Measurements from ENCODE around the gene LSP1. TPM values are rescaled to one million over a fixed set of nuclear protein-coding genes. Genes with fewer than 3 reads are reported as not detected.

LSP1 gene
- polyA plus RNA-seq, 4 donors = 4.5 to 45.1 (median 22.3) TPM

DNA sequence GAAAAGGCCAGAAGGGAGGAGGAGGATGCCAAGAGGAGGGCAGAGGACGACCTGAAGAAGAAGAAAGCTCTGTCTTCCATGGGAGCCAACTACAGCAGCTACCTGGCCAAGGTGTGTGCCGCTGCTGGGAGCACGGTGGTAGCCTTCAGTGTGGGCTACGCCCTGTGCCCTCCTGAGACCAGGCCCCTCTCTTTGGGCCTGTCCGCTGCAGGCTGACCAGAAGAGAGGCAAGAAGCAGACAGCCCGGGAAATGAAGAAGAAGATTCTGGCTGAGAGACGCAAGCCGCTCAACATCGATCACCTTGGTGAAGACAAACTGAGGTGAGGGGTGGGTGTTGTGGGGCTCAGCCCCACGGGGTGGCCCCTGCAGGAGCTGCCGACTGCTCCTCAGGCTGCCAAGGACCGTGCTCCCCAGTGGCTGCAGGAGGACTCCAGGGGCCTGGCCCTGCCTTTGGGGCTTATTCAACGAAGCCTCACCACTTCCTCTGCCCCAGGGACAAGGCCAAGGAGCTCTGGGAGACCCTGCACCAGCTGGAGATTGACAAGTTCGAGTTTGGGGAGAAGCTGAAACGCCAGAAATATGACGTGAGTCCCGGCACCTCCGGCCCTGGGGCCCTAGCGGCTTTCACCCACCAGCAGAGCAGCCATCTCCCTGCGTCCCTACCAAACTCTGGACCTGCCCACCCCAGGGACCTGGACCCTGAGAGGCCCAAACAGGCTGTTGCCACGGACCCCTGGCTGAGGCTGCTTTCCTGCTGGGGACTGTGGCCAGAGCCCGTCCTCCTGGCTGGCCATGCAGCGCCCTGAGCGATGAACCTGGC lies 81.7 kb downstream of the LSP1 start:
- Histone ChIP-seq H3K4me1 (ENCODE audit: control insufficient read depth in 3 of 3, insufficient read depth in 2 of 3, low read depth in 1 of 3, low read length in 2 of 3) (peaks cover 0 to 5% (median 0%) of the 10 kb centered on the region in 3 donors), H3K27me3 (ENCODE audit: control insufficient read depth in 3 of 3, insufficient read depth in 3 of 3, low read length in 3 of 3) (peaks cover 0 to 7% (median 0%) of the 10 kb centered on the region in 3 donors), H3K36me3 (ENCODE audit: control insufficient read depth in 3 of 3, insufficient read depth in 2 of 3, low read depth in 1 of 3, low read length in 3 of 3) (no peaks in the 10 kb centered on the region), H3K4me3 (ENCODE audit: low read depth in 1 of 3, low read length in 3 of 3) (no peak overlapping the region), H3K27ac (ENCODE audit: low read depth in 1 of 3, low read length in 2 of 3) (no peak overlapping the region), H3K9me3 (ENCODE audit: control insufficient read depth in 2 of 2, insufficient read depth in 1 of 2, low read depth in 1 of 2, low read length in 1 of 2) (no peaks in the 10 kb centered on the region)
- FAIRE-seq (no peak), DNase-seq (no peak)
- 64 to 80% (median 69%) methylated on average over 23 to 24 of the region's 24 CpGs for WGBS, 3 donors

DNA sequence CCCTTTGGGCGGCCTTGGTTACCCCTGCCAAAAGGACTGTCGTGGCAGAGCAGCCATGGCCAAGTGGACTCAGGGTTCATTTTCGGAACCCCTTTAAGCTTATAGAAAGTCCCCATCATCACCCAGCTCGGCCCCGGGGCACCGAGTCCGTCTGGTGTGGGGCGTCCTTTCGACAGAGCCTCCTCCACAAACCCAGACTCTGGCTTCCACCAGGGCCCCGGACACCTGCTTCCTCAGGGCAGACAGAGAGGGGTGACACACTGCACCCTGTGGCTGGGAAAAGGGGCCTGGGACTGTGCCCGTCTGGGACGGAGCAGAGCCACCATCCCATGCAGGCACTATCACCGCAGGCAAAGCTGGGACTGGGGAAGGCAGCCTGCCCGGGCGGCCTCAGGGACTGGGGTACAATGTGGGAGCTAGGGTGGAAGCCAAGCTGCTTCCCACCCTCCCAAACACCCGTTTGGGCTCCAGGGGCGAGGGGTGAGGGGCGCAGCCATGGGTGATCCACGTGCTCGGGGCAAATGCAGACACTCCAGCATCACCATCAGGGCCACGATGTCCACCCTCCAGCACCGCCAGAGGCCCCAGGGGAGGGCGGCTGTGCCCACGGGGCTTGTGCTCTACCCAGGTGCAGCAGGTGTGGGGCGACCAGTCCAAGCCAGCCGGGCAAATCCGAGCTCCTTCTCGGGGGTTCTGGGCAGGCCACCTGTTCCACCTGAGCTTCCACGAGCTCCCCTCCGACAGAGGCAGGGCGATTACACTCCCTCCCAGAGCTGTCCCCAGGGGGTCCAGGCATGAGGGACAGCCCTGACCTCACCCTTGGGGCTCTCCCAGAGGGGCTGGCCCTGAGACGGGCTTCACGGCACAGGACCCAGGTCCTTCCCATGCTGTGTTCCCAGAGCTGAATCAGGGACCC lies 82.5 kb downstream of the LSP1 start:
- H3K27ac ChIP-seq (ENCODE audit: low read depth in 1 of 3, low read length in 2 of 3) = no peak overlapping the region
- H3K4me3 ChIP-seq (ENCODE audit: low read depth in 1 of 3, low read length in 3 of 3) = no peak overlapping the region
- H3K27me3 ChIP-seq (ENCODE audit: control insufficient read depth in 3 of 3, insufficient read depth in 3 of 3, low read length in 3 of 3) = peaks cover 0 to 7% (median 0%) of the 10 kb centered on the region in 3 donors
- peaks cover 0 to 5% (median 0%) of the 10 kb centered on the region in 3 donors for H3K4me1 ChIP-seq (ENCODE audit: control insufficient read depth in 3 of 3, insufficient read depth in 2 of 3, low read depth in 1 of 3, low read length in 2 of 3)
- FAIRE-seq = no peak
- H3K36me3 ChIP-seq (ENCODE audit: control insufficient read depth in 3 of 3, insufficient read depth in 2 of 3, low read depth in 1 of 3, low read length in 3 of 3) = no peaks in the 10 kb centered on the region
- no peaks in the 10 kb centered on the region for H3K9me3 ChIP-seq (ENCODE audit: control insufficient read depth in 2 of 2, insufficient read depth in 1 of 2, low read depth in 1 of 2, low read length in 1 of 2)
- 81 to 87% (median 83%) methylated on average over 25 to 33 of the region's 33 CpGs for WGBS, 3 donors
- DNase-seq = no peak

DNA sequence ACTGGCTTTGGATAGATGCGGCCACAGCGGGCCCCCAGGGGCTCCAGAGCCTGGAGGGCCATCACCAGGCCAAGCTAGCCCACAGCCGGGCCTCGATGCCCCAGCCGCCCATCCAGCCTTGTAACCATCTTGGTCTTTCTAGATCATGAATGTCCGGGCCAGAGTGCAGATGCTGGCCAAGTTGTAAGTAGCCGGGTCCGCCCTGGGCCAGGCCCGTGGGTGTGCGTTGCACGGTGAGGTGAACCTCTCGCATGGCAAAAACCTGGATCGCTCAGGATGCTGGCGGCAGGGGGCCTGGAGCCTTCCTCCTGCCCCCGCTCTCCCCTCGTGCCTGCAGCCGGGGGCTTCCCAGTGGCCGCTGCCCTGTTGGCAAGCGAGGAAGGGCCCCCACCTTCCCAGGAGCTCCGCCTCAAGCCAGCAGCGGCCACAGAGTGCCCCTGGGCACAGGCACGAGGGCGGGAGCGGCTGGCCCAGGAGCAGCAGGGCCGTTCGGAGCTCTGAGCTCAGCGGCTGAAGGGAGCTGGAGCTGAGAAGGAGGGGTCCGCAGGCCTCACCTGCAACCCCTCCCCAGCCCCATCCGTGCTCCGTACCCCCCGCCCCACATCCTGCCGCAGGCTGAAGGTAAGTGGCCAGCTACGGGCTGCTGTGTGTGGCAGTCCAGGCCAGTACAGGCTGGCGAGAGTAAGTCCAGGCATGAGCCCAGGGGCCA lies 83.3 kb downstream of the LSP1 start:
- WGBS, 3 donors = 80 to 90% (median 84%) methylated on average over 32 to 34 of the region's 34 CpGs
- H3K9me3 ChIP-seq (ENCODE audit: control insufficient read depth in 2 of 2, insufficient read depth in 1 of 2, low read depth in 1 of 2, low read length in 1 of 2) = no peaks in the 10 kb centered on the region
- peaks cover 0 to 5% (median 0%) of the 10 kb centered on the region in 3 donors for H3K4me1 ChIP-seq (ENCODE audit: control insufficient read depth in 3 of 3, insufficient read depth in 2 of 3, low read depth in 1 of 3, low read length in 2 of 3)
- no peak overlapping the region for H3K4me3 ChIP-seq (ENCODE audit: low read depth in 1 of 3, low read length in 3 of 3)
- DNase-seq = no peak
- H3K27me3 ChIP-seq (ENCODE audit: control insufficient read depth in 3 of 3, insufficient read depth in 3 of 3, low read length in 3 of 3) = peaks cover 0 to 7% (median 0%) of the 10 kb centered on the region in 3 donors
- FAIRE-seq = no peak
- no peak overlapping the region for H3K27ac ChIP-seq (ENCODE audit: low read depth in 1 of 3, low read length in 2 of 3)
- no peaks in the 10 kb centered on the region for H3K36me3 ChIP-seq (ENCODE audit: control insufficient read depth in 3 of 3, insufficient read depth in 2 of 3, low read depth in 1 of 3, low read length in 3 of 3)

DNA sequence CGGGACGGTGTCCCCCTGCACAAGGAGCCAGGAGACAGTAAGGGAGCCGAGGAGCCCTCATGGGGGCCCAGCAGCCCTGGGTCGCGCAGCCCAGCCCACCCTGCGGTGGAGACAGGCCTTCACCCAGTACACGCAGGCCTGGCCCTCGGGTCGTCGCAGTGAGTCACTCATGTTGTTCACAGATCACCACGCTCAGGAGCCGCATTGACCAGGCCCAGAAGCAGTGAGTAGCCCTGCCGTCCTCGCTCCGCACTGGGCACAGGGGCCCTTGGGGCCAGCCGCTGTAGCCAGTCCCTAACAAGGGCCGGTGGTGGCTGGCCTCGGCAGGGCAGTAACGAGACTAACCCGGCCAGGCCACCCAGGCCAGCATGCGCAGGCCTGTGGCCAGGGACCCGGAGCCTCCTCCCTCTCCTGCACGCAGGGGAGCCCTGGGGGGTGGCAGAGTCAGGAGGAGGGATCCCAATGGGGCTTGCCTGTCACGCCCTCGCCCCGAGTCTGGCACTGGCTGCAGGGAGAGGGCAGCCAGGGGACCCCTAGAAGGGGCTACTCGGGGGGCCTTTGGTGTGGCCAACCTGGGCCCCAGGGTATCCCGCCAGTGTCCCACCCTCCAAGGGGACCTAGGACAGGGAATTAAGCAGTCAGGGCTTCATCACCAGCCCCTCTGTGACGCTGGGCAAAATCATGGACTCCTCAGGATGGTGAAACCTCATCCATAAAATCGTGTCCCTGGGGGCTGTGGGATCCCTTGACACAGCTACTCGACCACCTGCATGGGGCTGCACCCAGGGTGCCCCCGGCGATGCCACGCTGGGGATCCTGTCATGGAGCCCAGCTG lies 84.1 kb downstream of the LSP1 start:
- H3K9me3 ChIP-seq (ENCODE audit: control insufficient read depth in 2 of 2, insufficient read depth in 1 of 2, low read depth in 1 of 2, low read length in 1 of 2) = no peaks in the 10 kb centered on the region
- FAIRE-seq = no peak
- peaks cover 0 to 5% (median 0%) of the 10 kb centered on the region in 3 donors for H3K27me3 ChIP-seq (ENCODE audit: control insufficient read depth in 3 of 3, insufficient read depth in 3 of 3, low read length in 3 of 3)
- no peaks in the 10 kb centered on the region for H3K36me3 ChIP-seq (ENCODE audit: control insufficient read depth in 3 of 3, insufficient read depth in 2 of 3, low read depth in 1 of 3, low read length in 3 of 3)
- H3K27ac ChIP-seq (ENCODE audit: low read depth in 1 of 3, low read length in 2 of 3) = no peak overlapping the region
- no peak overlapping the region for H3K4me3 ChIP-seq (ENCODE audit: low read depth in 1 of 3, low read length in 3 of 3)
- WGBS, 3 donors = 80 to 89% (median 81%) methylated on average over 30 to 34 of the region's 34 CpGs
- no peak for DNase-seq
- peaks cover 0 to 2% (median 0%) of the 10 kb centered on the region in 3 donors for H3K4me1 ChIP-seq (ENCODE audit: control insufficient read depth in 3 of 3, insufficient read depth in 2 of 3, low read depth in 1 of 3, low read length in 2 of 3)

DNA sequence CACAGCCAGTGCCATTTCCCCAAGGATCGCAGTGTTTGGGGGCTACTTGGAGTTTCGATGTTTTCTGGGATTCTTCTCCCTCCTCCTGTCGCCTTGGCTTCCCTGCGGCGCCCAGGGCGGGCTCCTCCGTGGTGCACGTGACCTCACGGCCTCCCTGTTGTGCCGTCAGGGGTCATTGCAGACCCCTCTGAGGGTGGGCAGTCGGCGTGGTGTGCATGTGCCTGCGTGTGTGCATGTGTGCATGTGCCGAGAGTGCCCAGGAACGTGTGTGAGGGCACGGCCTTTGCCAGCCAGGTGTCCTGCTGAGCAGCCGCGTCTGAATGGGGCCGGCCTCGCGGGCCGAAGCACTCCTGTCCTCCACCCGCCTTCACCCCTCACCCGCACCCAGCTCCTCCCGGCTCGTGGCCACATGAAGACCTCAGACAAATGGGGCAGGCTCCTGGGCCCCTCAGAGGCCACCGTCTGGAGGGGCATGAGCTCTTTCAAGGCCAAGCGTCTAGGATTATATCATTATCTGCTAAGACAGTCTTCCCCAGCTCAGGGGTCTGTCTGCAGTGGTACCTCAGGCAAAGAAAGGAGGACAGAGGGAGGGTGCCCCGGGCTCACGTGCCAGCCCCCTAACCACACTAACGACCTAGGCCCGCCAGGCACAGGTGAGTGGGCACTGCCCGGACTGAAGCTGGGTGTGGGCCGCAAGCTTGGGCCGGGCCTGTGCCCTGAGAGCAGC lies 84.9 kb downstream of the LSP1 start:
- 62 to 86% (median 73%) methylated on average over 35 of the region's 35 CpGs for WGBS, 3 donors
- no peaks in the 10 kb centered on the region for H3K4me1 ChIP-seq (ENCODE audit: control insufficient read depth in 3 of 3, insufficient read depth in 2 of 3, low read depth in 1 of 3, low read length in 2 of 3)
- no peaks in the 10 kb centered on the region for H3K36me3 ChIP-seq (ENCODE audit: control insufficient read depth in 3 of 3, insufficient read depth in 2 of 3, low read depth in 1 of 3, low read length in 3 of 3)
- no peak overlapping the region for H3K4me3 ChIP-seq (ENCODE audit: low read depth in 1 of 3, low read length in 3 of 3)
- no peak for FAIRE-seq
- no peak overlapping the region for H3K27ac ChIP-seq (ENCODE audit: low read depth in 1 of 3, low read length in 2 of 3)
- no peak for DNase-seq
- no peaks in the 10 kb centered on the region for H3K27me3 ChIP-seq (ENCODE audit: control insufficient read depth in 3 of 3, insufficient read depth in 3 of 3, low read length in 3 of 3)
- H3K9me3 ChIP-seq (ENCODE audit: control insufficient read depth in 2 of 2, insufficient read depth in 1 of 2, low read depth in 1 of 2, low read length in 1 of 2) = no peaks in the 10 kb centered on the region

DNA sequence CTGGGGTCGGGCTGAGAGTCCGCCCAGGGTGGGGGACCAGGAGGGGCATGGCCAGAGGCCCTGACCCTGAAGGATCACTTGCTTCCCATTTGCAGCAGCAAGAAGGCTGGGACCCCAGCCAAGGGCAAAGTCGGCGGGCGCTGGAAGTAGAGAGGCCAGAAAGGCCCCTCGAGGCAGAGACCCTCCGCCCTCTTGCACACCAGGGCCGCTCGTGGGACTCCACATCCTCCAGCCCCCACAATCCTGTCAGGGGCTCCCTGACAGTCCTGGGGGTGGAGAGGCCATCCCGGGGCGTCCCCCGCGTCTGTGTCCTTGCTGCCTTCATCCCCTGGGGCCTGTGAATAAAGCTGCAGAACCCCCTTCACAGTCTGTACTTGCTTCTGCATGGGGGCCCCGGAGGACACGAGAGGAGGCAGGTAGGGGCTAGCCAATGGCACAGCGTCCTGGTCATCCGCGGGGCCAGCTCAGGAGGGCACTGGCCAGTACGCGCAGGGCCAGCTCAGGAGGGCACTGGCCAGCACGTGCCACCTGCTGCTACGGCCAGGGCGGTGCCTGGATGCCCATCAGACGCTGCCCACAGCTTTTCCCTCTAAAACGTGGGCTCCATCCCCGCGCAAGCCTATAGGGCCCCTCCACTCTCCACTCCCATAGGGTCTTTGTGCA lies 85.6 kb downstream of the LSP1 start:
- H3K27ac ChIP-seq (ENCODE audit: low read depth in 1 of 3, low read length in 2 of 3) = no peak overlapping the region
- H3K27me3 ChIP-seq (ENCODE audit: control insufficient read depth in 3 of 3, insufficient read depth in 3 of 3, low read length in 3 of 3) = no peaks in the 10 kb centered on the region
- 76 to 85% (median 84%) methylated on average over 27 of the region's 27 CpGs for WGBS, 3 donors
- DNase-seq (no peak), FAIRE-seq (no peak)
- no peak overlapping the region for H3K4me3 ChIP-seq (ENCODE audit: low read depth in 1 of 3, low read length in 3 of 3)
- H3K9me3 ChIP-seq (ENCODE audit: control insufficient read depth in 2 of 2, insufficient read depth in 1 of 2, low read depth in 1 of 2, low read length in 1 of 2) = no peaks in the 10 kb centered on the region
- H3K4me1 ChIP-seq (ENCODE audit: control insufficient read depth in 3 of 3, insufficient read depth in 2 of 3, low read depth in 1 of 3, low read length in 2 of 3) = no peaks in the 10 kb centered on the region
- H3K36me3 ChIP-seq (ENCODE audit: control insufficient read depth in 3 of 3, insufficient read depth in 2 of 3, low read depth in 1 of 3, low read length in 3 of 3) = no peaks in the 10 kb centered on the region

DNA sequence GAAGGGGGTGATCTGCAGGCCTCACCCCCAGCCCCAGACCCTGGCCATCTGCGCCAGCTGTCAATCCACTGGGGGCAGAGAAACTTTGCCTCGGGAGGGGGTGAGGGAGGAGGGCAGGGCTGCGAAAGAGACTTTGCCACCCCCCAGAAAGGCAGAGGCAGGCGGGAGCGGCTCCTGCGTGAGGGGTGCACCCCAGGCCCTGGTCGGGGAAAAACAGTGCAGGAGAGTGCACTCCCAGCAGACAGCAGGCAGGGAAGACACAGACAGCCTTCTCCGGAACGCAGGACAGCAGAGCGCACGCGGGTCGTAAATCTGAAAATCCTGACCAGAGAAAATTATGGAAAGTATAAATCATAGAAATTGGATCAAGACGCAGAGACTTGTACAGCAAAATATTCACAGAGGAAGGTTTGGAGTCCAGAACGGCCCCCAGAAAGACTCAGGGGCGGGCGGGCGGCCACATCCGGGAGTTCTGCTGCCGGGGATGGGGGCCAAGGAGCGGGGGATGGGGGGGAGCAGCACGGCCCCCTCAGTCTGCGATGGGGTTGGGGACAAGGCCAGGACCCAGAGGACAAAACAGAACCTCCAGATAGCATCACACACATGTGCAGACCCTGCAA lies 86.2 kb downstream of the LSP1 start:
- H3K9me3 ChIP-seq (ENCODE audit: control insufficient read depth in 2 of 2, insufficient read depth in 1 of 2, low read depth in 1 of 2, low read length in 1 of 2) = no peaks in the 10 kb centered on the region
- H3K27me3 ChIP-seq (ENCODE audit: control insufficient read depth in 3 of 3, insufficient read depth in 3 of 3, low read length in 3 of 3) = no peaks in the 10 kb centered on the region
- no peak overlapping the region for H3K4me3 ChIP-seq (ENCODE audit: low read depth in 1 of 3, low read length in 3 of 3)
- no peak for DNase-seq
- FAIRE-seq = no peak
- no peak overlapping the region for H3K27ac ChIP-seq (ENCODE audit: low read depth in 1 of 3, low read length in 2 of 3)
- H3K4me1 ChIP-seq (ENCODE audit: control insufficient read depth in 3 of 3, insufficient read depth in 2 of 3, low read depth in 1 of 3, low read length in 2 of 3) = no peaks in the 10 kb centered on the region
- WGBS, 3 donors = 22 to 32% (median 24%) methylated on average over 20 to 23 of the region's 23 CpGs
- H3K36me3 ChIP-seq (ENCODE audit: control insufficient read depth in 3 of 3, insufficient read depth in 2 of 3, low read depth in 1 of 3, low read length in 3 of 3) = no peaks in the 10 kb centered on the region

Measured in small intestine (tissue), 7 donors.